Loucy (cell line): ENCODE data around the gene AAMP.
"Not testable (repeated sequence)": the region's sequence is repeated elsewhere in the genome, so short reads cannot be mapped to it uniquely, and the experiment has no call there.

Experiments
- H2AFZ ChIP-seq: fragments of 200-600 bp; sonication (generic); 2 replicates; pipeline ENCODE4 v1.6.0; 2016; ENCODE audit warnings: antibody characterized with exemption, mild to moderate bottlenecking, low read length, moderate library complexity
- H3F3A ChIP-seq: fragments of 200-600 bp; 2 replicates; pipeline ENCODE4 v1.6.0; 2016; ENCODE audit warnings: antibody characterized with exemption, low read depth, mild to moderate bottlenecking
- H3K27me3 ChIP-seq: fragments of 200-600 bp; sonication (generic); 2 replicates; pipeline ENCODE4 v1.6.1; 2014; ENCODE audit warnings: low read length, mild to moderate bottlenecking; ENCODE audit not compliant: insufficient read depth, poor library complexity, severe bottlenecking
- H3K36me3 ChIP-seq: fragments of 200-600 bp; sonication (generic); 2 replicates; pipeline ENCODE4 v1.6.1; 2016; ENCODE audit warnings: low read length; ENCODE audit not compliant: insufficient read depth
- H3K4me1 ChIP-seq: fragments of 200-600 bp; sonication (generic); 2 replicates; pipeline ENCODE4 v1.5.1; 2014; ENCODE audit warnings: low read length, mild to moderate bottlenecking; ENCODE audit not compliant: insufficient read depth, poor library complexity, severe bottlenecking
- H3K4me2 ChIP-seq: fragments of 200-600 bp; sonication (generic); 2 replicates; pipeline ENCODE4 v1.6.0; 2014; ENCODE audit warnings: antibody characterized with exemption, low read length, low read depth, mild to moderate bottlenecking; ENCODE audit not compliant: poor library complexity, severe bottlenecking
- H3K4me3 ChIP-seq: fragments of 200-600 bp; sonication (generic); 2 replicates; pipeline ENCODE4 v1.5.1; 2014; ENCODE audit warnings: low read length, mild to moderate bottlenecking, mixed read lengths; ENCODE audit not compliant: poor library complexity, severe bottlenecking
- H3K79me2 ChIP-seq: fragments of 200-600 bp; sonication (generic); 2 replicates; pipeline ENCODE4 v1.6.1; 2014; ENCODE audit warnings: low read length; ENCODE audit not compliant: insufficient read depth
- H3K9ac ChIP-seq: fragments of 200-600 bp; sonication (generic); 2 replicates; pipeline ENCODE4 v1.6.0; 2014; ENCODE audit warnings: mild to moderate bottlenecking, low read depth, low read length, moderate library complexity; ENCODE audit not compliant: poor library complexity, severe bottlenecking
- H3K9me2 ChIP-seq: fragments of 200-600 bp; sonication (generic); replicated peaks from 2 replicates; pipeline ENCODE4 v1.6.1; 2016; ENCODE audit warnings: low read depth, low read length, mixed read lengths
- H3K9me3 ChIP-seq: fragments of 200-600 bp; sonication (generic); 2 replicates; pipeline ENCODE4 v1.6.1; 2014; ENCODE audit warnings: mild to moderate bottlenecking, antibody characterized with exemption, low read length, low read depth; ENCODE audit not compliant: insufficient read depth
- H4K20me1 ChIP-seq: fragments of 200-600 bp; sonication (generic); 2 replicates; pipeline ENCODE4 v1.6.0; 2014; ENCODE audit warnings: antibody characterized with exemption, low read length, mild to moderate bottlenecking; ENCODE audit not compliant: insufficient read depth, poor library complexity, severe bottlenecking
- CTCF ChIP-seq: fragments of 200-600 bp; sonication (generic); conservative IDR thresholded peaks from 2 replicates; pipeline ENCODE4 v1.5.1; 2014; ENCODE audit warnings: mild to moderate bottlenecking, antibody characterized with exemption, low read length
- EZH2phosphoT487 ChIP-seq: fragments of 200-600 bp; IDR thresholded peaks from 2 replicates; pipeline ENCODE4 v1.6.1; 2018; ENCODE audit warnings: antibody characterized with exemption, mild to moderate bottlenecking, moderate library complexity, borderline replicate concordance

Gene AAMP

GRCh38 chr2:218317303-218317630 lies 47.3 kb upstream of the AAMP start:
- Histone ChIP-seq H3K9ac (no peak overlapping the region), H3K4me3 (no peak overlapping the region), H2AFZ (no peak overlapping the region), H3F3A (no peaks in the 10 kb centered on the region), H4K20me1 (no peaks in the 10 kb centered on the region), H3K4me1 (peaks cover 11% of the 10 kb centered on the region), H3K36me3 (no peaks in the 10 kb centered on the region), H3K9me2 (no peaks in the 10 kb centered on the region), H3K9me3 (no peaks in the 10 kb centered on the region), H3K79me2 (no peaks in the 10 kb centered on the region), H3K27me3 (no peaks in the 10 kb centered on the region), H3K4me2 (no peak overlapping the region)
- TF ChIP-seq CTCF = no peak
- no peak for TF ChIP-seq EZH2phosphoT487

- Histone ChIP-seq H3K4me1 (peaks cover 11% of the 10 kb centered on the region), H3K79me2 (no peaks in the 10 kb centered on the region), H3K4me2 (no peak overlapping the region), H3K9me2 (no peaks in the 10 kb centered on the region), H3K36me3 (no peaks in the 10 kb centered on the region), H4K20me1 (no peaks in the 10 kb centered on the region), H3K27me3 (no peaks in the 10 kb centered on the region), H3K9ac (no peak overlapping the region), H3K9me3 (no peaks in the 10 kb centered on the region), H3F3A (no peaks in the 10 kb centered on the region), H2AFZ (no peak overlapping the region), H3K4me3 (no peak overlapping the region)
- TF ChIP-seq CTCF (no peak), EZH2phosphoT487 (no peak)
Measured at GRCh38 chr2:218315397-218315796, 45.5 kb upstream of the AAMP start.

GRCh38 chr2:218314764-218315163 lies 44.8 kb upstream of the AAMP start:
- not testable (repeated sequence) for H3K9me2 ChIP-seq, H3K36me3 ChIP-seq, H3K79me2 ChIP-seq, H3K9ac ChIP-seq, H3K4me2 ChIP-seq, H3K4me3 ChIP-seq, H2AFZ ChIP-seq, H3K27me3 ChIP-seq, H3K9me3 ChIP-seq, H4K20me1 ChIP-seq, H3F3A ChIP-seq
- peaks cover 11% of the 10 kb centered on the region for H3K4me1 ChIP-seq

- Histone ChIP-seq H3K9ac (no peak overlapping the region), H3K4me1 (peaks cover 11% of the 10 kb centered on the region), H3K9me2 (no peaks in the 10 kb centered on the region), H3K36me3 (no peaks in the 10 kb centered on the region), H4K20me1 (no peaks in the 10 kb centered on the region), H3F3A (no peaks in the 10 kb centered on the region), H3K4me2 (no peak overlapping the region), H2AFZ (no peak overlapping the region), H3K4me3 (no peak overlapping the region), H3K9me3 (no peaks in the 10 kb centered on the region), H3K79me2 (no peaks in the 10 kb centered on the region), H3K27me3 (no peaks in the 10 kb centered on the region)
- no peak for TF ChIP-seq EZH2phosphoT487
- TF ChIP-seq CTCF = no peak
Measured at GRCh38 chr2:218313356-218313755, 43.4 kb upstream of the AAMP start.
